GM12878 (cell line): ENCODE measurements around the gene ARHGEF11. TPM values are rescaled to one million over a fixed set of nuclear protein-coding genes. Genes with fewer than 3 reads are reported as not detected.

ENCODE experiments used
- ASH2L ChIP-seq: fragments of 300-600, 200-600 bp; sonication (generic); IDR thresholded peaks from 2 replicates; pipeline ENCODE4 v1.6.1; 2017; ENCODE audit warnings: low read depth, mild to moderate bottlenecking, borderline replicate concordance
- CBX5 ChIP-seq: sonication (generic); IDR thresholded peaks from 2 replicates; pipeline ENCODE4 v1.6.1; 2016; ENCODE audit warnings: low read depth, moderate library complexity, mild to moderate bottlenecking, inconsistent platforms
- CHD1 ChIP-seq: IDR thresholded peaks from 2 replicates; pipeline ENCODE4 v1.6.1; 2012; ENCODE audit warnings: low read depth, low read length, improper control_type of control experiment
- CHD4 ChIP-seq: fragments of 200-600 bp; sonication (generic); IDR thresholded peaks from 2 replicates; pipeline ENCODE4 v1.6.1; 2016; ENCODE audit warnings: mild to moderate bottlenecking
- IKZF1 ChIP-seq: fragments of 450-650 bp; conservative IDR thresholded peaks from 2 replicates; pipeline ENCODE4 v1.6.1; 2017; ENCODE audit warnings: antibody characterized with exemption, mild to moderate bottlenecking
- MEF2B ChIP-seq: fragments of 450-650 bp; IDR thresholded peaks from 2 replicates; pipeline ENCODE4 v1.6.1; 2018; ENCODE audit warnings: mild to moderate bottlenecking, moderate library complexity; ENCODE audit not compliant: partially characterized antibody, poor library complexity, severe bottlenecking
- NRF1 ChIP-seq: conservative IDR thresholded peaks from 2 replicates; pipeline ENCODE4 v1.6.1; 2011; ENCODE audit warnings: mild to moderate bottlenecking, low read depth, low read length, improper control_type of control experiment
- PAX5 ChIP-seq: IDR thresholded peaks from 2 replicates; pipeline ENCODE4 v1.6.1; 2011; ENCODE audit warnings: low read depth, low read length, borderline replicate concordance
- YY1 ChIP-seq: IDR thresholded peaks from 2 replicates; pipeline ENCODE4 v1.6.1; 2011; ENCODE audit warnings: low read depth, mild to moderate bottlenecking, low read length
- ZBTB40 ChIP-seq: fragments of 450-650 bp; IDR thresholded peaks from 2 replicates; pipeline ENCODE4 v1.6.1; 2016; ENCODE audit warnings: mild to moderate bottlenecking, moderate library complexity, borderline replicate concordance
- polyA plus RNA-seq, 11 experiments: library from polyadenylated mRNA; depleted of rRNA in 4 of 11; unstranded in 6 of 11; stranded (reverse) in 5 of 11; fragments of >200 nt; fragmentation: Nextera tagmentation in 4 of 11; fragmentation: Illumina TruSeq in 1 of 11; extraction: Ambion mirVana in 4 of 11; extraction: Trizol in 1 of 11; gene quantifications; 1 replicate in 1 of 11; 2 replicates in 10 of 11; pipeline versions ENCODE4 v1.2.1 to v1.2.3, GENCODE V29; 2011 to 2016; ENCODE audit warnings: inconsistent platforms in 2 of 11, missing spikeins in 2 of 11, low read depth in 1 of 11
- total RNA-seq, 4 experiments: library from RNA; depleted of rRNA in 3 of 4; stranded (reverse); fragments of >200 nt in 3 of 4; fragmentation: Illumina TruSeq in 1 of 4; extraction: Trizol in 1 of 4; gene quantifications; 2 replicates each; pipeline versions ENCODE4 v1.2.1 to v1.2.3, GENCODE V29; 2013 to 2021
- TF ChIP-seq, protein P1 (sequence below): IDR thresholded peaks from 2 replicates; pipeline ENCODE4 v1.6.1; 2012; ENCODE audit warnings: mild to moderate bottlenecking, low read depth, low read length
- TF ChIP-seq, protein P2 (sequence below): fragments of 450-650 bp; IDR thresholded peaks from 2 replicates; pipeline ENCODE4 v1.6.1; 2016; ENCODE audit warnings: mild to moderate bottlenecking

Gene ARHGEF11
- total and polyA plus RNA-seq, 10 of the 15 experiments (the other 5 are each of a cell fraction or from before 2014, with no cell fraction given) = 0.05 to 12.7 (median 1.8) TPM

DNA sequence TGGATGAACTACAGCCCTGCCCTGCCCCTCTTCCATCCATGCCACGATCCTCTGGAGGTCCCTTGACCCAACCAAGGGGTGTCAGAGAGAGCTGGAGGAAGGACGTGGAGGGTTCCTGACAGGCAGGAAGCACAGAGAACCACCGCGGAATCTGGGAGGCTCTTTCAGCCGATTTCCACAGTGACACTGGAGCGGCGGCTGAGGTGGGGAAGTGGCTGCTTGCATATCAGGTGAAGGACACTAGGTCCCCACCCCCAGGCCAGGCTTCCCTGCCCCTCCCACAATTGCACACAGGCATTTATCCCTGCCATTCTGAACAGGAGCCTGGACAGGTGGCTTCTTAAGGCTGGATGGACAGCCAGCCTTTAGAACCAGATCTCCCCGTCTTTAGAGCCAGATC is 107.7 kb downstream of the ARHGEF11 start (continued):
- TF ChIP-seq ZBTB40 (no peak), ASH2L (no peak), CHD4 (no peak), YY1 (no peak), MEF2B (no peak), CBX5 (no peak), PAX5 (no peak), CHD1 (no peak), IKZF1 (no peak), NRF1 (no peak)
- TF ChIP-seq, protein P1, sequence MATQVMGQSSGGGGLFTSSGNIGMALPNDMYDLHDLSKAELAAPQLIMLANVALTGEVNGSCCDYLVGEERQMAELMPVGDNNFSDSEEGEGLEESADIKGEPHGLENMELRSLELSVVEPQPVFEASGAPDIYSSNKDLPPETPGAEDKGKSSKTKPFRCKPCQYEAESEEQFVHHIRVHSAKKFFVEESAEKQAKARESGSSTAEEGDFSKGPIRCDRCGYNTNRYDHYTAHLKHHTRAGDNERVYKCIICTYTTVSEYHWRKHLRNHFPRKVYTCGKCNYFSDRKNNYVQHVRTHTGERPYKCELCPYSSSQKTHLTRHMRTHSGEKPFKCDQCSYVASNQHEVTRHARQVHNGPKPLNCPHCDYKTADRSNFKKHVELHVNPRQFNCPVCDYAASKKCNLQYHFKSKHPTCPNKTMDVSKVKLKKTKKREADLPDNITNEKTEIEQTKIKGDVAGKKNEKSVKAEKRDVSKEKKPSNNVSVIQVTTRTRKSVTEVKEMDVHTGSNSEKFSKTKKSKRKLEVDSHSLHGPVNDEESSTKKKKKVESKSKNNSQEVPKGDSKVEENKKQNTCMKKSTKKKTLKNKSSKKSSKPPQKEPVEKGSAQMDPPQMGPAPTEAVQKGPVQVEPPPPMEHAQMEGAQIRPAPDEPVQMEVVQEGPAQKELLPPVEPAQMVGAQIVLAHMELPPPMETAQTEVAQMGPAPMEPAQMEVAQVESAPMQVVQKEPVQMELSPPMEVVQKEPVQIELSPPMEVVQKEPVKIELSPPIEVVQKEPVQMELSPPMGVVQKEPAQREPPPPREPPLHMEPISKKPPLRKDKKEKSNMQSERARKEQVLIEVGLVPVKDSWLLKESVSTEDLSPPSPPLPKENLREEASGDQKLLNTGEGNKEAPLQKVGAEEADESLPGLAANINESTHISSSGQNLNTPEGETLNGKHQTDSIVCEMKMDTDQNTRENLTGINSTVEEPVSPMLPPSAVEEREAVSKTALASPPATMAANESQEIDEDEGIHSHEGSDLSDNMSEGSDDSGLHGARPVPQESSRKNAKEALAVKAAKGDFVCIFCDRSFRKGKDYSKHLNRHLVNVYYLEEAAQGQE = no peak
- TF ChIP-seq, protein P2, sequence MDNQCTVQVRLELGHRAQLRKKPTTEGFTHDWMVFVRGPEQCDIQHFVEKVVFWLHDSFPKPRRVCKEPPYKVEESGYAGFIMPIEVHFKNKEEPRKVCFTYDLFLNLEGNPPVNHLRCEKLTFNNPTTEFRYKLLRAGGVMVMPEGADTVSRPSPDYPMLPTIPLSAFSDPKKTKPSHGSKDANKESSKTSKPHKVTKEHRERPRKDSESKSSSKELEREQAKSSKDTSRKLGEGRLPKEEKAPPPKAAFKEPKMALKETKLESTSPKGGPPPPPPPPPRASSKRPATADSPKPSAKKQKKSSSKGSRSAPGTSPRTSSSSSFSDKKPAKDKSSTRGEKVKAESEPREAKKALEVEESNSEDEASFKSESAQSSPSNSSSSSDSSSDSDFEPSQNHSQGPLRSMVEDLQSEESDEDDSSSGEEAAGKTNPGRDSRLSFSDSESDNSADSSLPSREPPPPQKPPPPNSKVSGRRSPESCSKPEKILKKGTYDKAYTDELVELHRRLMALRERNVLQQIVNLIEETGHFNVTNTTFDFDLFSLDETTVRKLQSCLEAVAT = no peak
- TF ChIP-seq, all 136 proteins: peak for 0
